Uterus (tissue), 2 donors: ENCODE measurements around the gene PRR13.

ENCODE experiments used
- CTCF ChIP-seq, 4 experiments: fragments of 200-600 bp in 2 of 4; fragments of 450-650 bp in 2 of 4; sonication (generic) in 2 of 4; IDR thresholded peaks; one replicate each; pipeline ENCODE4 v1.5.1; 2016 to 2019; ENCODE audit warnings: antibody characterized with exemption in 4 of 4, mild to moderate bottlenecking in 2 of 4, moderate library complexity in 1 of 4
- POLR2A ChIP-seq, 2 donors: fragments of 450-650 bp; IDR thresholded peaks; one replicate each; pipeline ENCODE4 v1.6.1; 2016; ENCODE audit warnings: antibody characterized with exemption in 2 of 2, mild to moderate bottlenecking in 1 of 2, moderate library complexity in 1 of 2

GRCh38 chr12:53492188-53492587, 50.7 kb downstream of the PRR13 start:
- TF ChIP-seq CTCF (IDR thresholded peaks at IDR 0.05): no peak
- no peak for TF ChIP-seq POLR2A (IDR thresholded peaks at IDR 0.05)
